Measurements from ENCODE around the gene ATF7IP.

DNA sequence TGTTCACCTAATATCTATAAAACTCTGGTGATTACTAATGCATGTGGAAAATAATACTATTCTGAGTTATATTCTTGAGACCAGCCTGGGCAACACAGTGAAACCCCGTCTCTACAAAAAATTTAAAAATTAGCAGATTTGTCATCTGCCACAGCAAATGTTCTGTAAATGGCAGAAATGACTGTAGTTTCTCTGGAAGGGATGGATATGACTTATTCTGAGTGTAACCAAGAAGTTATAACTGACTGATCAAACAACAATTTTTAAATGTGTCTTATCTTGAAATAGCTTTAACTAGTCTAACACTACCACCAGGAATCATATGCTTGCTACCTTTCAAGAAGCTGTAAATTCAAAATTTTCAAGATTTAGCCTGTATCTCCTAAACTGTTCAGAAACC lies 113.5 kb downstream of the ATF7IP start:
- TF ChIP-seq, protein P1, sequence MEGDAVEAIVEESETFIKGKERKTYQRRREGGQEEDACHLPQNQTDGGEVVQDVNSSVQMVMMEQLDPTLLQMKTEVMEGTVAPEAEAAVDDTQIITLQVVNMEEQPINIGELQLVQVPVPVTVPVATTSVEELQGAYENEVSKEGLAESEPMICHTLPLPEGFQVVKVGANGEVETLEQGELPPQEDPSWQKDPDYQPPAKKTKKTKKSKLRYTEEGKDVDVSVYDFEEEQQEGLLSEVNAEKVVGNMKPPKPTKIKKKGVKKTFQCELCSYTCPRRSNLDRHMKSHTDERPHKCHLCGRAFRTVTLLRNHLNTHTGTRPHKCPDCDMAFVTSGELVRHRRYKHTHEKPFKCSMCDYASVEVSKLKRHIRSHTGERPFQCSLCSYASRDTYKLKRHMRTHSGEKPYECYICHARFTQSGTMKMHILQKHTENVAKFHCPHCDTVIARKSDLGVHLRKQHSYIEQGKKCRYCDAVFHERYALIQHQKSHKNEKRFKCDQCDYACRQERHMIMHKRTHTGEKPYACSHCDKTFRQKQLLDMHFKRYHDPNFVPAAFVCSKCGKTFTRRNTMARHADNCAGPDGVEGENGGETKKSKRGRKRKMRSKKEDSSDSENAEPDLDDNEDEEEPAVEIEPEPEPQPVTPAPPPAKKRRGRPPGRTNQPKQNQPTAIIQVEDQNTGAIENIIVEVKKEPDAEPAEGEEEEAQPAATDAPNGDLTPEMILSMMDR (IDR thresholded peaks at IDR 0.05) = no peak
- no peak for TF ChIP-seq POLR2A (IDR thresholded peaks at IDR 0.05)
